Ishikawa (cell line): ENCODE results near the gene PPA1.

ENCODE experiments used
- CEBPB ChIP-seq: IDR thresholded peaks from 2 replicates; pipeline ENCODE4 v1.6.1; 2012
- CREB1 ChIP-seq: IDR thresholded peaks from 2 replicates; pipeline ENCODE4 v1.6.1; 2012; ENCODE audit warnings: low read depth
- EGR1 ChIP-seq: IDR thresholded peaks from 2 replicates; pipeline ENCODE4 v1.6.1; 2012
- EP300 ChIP-seq: IDR thresholded peaks from 2 replicates; pipeline ENCODE4 v1.6.1; 2012; ENCODE audit warnings: borderline replicate concordance
- FOXM1 ChIP-seq: IDR thresholded peaks from 2 replicates; pipeline ENCODE4 v1.6.1; 2012; ENCODE audit warnings: low read depth, borderline replicate concordance
- MAX ChIP-seq: IDR thresholded peaks from 2 replicates; pipeline ENCODE4 v1.6.1; 2012
- NFIC ChIP-seq: IDR thresholded peaks from 2 replicates; pipeline ENCODE4 v1.6.1; 2012
- RAD21 ChIP-seq: IDR thresholded peaks from 2 replicates; pipeline ENCODE4 v1.6.1; 2012; ENCODE audit warnings: low read depth
- REST ChIP-seq: IDR thresholded peaks from 2 replicates; pipeline ENCODE4 v1.6.1; 2012; ENCODE audit warnings: low read depth, mild to moderate bottlenecking
- TAF1 ChIP-seq: IDR thresholded peaks from 2 replicates; pipeline ENCODE4 v1.6.1; 2012; ENCODE audit warnings: low read depth, mild to moderate bottlenecking
- TCF12 ChIP-seq: IDR thresholded peaks from 2 replicates; pipeline ENCODE4 v1.6.1; 2012; ENCODE audit warnings: low read depth
- TEAD4 ChIP-seq: IDR thresholded peaks from 2 replicates; pipeline ENCODE4 v1.6.1; 2012
- YY1 ChIP-seq: IDR thresholded peaks from 2 replicates; pipeline ENCODE4 v1.6.1; 2012; ENCODE audit warnings: low read depth
- ZBTB7A ChIP-seq: IDR thresholded peaks from 2 replicates; pipeline ENCODE4 v1.6.1; 2012; ENCODE audit warnings: low read depth
- TF ChIP-seq, protein P1 (sequence below): IDR thresholded peaks from 2 replicates; pipeline ENCODE4 v1.6.1; 2012

The PPA1 gene

DNA sequence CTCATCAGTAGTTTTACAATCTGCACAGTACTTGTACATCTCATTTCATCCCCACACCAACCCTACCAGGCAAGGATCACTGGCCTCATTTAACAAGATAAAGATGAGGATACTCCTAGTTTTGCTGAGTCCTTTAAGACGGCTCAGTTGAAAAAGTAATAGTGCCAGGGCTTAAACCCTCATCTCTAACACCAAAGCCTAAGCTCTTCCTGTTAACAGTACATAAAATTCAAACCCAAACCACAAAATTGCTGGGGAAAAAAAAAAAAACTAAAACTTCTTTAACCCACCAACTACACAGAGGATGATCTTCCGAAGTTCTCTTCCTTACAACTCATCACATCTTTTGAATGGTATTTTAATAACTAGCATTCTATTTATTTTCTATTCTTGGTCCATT, 64.2 kb downstream of the PPA1 start:
- TF ChIP-seq YY1 (no peak), MAX (no peak), NFIC (no peak), FOXM1 (no peak), CREB1 (no peak), ZBTB7A (no peak)

GRCh38 chr10:70167246-70167645, 66.0 kb downstream of the PPA1 start:
- TF ChIP-seq TCF12 (no peak), EP300 (no peak), ZBTB7A (no peak), EGR1 (no peak), TEAD4 (no peak), CEBPB (no peak), REST (no peak), MAX (no peak), RAD21 (no peak), FOXM1 (no peak), YY1 (no peak), CREB1 (no peak), NFIC (no peak), TAF1 (no peak)
- TF ChIP-seq, protein P1, sequence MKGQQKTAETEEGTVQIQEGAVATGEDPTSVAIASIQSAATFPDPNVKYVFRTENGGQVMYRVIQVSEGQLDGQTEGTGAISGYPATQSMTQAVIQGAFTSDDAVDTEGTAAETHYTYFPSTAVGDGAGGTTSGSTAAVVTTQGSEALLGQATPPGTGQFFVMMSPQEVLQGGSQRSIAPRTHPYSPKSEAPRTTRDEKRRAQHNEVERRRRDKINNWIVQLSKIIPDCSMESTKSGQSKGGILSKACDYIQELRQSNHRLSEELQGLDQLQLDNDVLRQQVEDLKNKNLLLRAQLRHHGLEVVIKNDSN = no peak

DNA sequence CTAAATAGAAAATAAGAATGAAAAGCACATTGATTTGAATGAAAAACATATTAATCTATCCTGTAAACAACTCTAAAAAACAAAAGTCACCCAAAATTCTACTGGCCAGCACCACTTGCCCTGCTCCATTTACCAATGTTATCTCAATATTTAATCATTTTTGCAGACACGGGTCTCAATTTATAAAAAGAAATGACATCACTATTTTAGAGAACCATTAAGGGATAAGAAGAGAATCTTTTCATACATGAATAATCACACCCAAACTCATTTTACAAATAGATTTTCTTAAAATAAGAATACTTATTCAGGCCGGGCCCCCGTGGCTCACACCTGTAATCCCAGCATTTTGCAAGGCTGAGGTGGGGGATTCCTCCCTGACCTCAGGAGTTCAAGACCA, 66.8 kb downstream of the PPA1 start:
- no peak for TF ChIP-seq YY1
- no peak for TF ChIP-seq ZBTB7A

GRCh38 chr10:70164163-70164562, 69.1 kb downstream of the PPA1 start:
- TF ChIP-seq EP300 (no peak), CEBPB (no peak), TCF12 (no peak), RAD21 (no peak), CREB1 (no peak), YY1 (no peak)

DNA sequence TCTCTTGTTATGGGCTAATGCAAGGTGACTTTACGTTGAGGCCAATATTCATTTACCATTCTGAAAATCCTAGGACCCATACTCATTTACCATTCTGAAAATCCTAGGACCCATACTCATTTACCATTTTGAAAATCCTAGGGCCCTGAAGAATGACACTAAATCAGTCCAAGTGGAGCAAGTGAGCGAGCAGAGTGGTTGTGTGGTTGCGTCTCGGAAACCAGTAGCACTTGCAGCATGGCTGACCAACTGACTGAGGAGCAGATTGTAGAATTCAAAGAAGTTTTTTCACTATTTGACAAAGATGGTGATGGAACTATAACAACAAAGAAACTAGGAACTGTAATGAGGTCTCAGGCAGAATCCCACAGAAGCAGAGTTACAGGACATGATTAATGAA, 69.8 kb downstream of the PPA1 start:
- TF ChIP-seq ZBTB7A (no peak), NFIC (no peak), CEBPB (no peak), FOXM1 (no peak), TCF12 (no peak), EGR1 (no peak), REST (no peak), RAD21 (no peak), EP300 (no peak), TEAD4 (no peak)
- TF ChIP-seq, protein P1 = no peak

- TF ChIP-seq RAD21 (no peak), TCF12 (no peak), YY1 (no peak), NFIC (no peak), MAX (no peak), EGR1 (no peak), ZBTB7A (no peak), CREB1 (no peak), EP300 (no peak), FOXM1 (no peak), CEBPB (no peak), TAF1 (no peak), TEAD4 (no peak), REST (no peak)
- TF ChIP-seq, protein P1 = no peak
Observed at GRCh38 chr10:70162892-70163201, 70.4 kb downstream of the PPA1 start.
